IMR-90 (cell line): ENCODE results near the gene CYP11A1.

Source experiments
- BHLHE40 ChIP-seq: fragments of 150-350 bp; IDR thresholded peaks from 2 replicates; pipeline ENCODE4 v1.6.1; 2016; ENCODE audit warnings: mild to moderate bottlenecking, low read depth, low read length
- CEBPB ChIP-seq: IDR thresholded peaks from 2 replicates; pipeline ENCODE4 v1.6.1; 2012; ENCODE audit warnings: low read depth, low read length, improper control_type of control experiment
- MAFK ChIP-seq: IDR thresholded peaks from 2 replicates; pipeline ENCODE4 v1.6.1; 2012; ENCODE audit warnings: low read depth, low read length, improper control_type of control experiment
- MAZ ChIP-seq: IDR thresholded peaks from 2 replicates; pipeline ENCODE4 v1.6.1; 2012; ENCODE audit warnings: low read depth, mild to moderate bottlenecking, low read length, improper control_type of control experiment, moderate library complexity, borderline replicate concordance
- MXI1 ChIP-seq: IDR thresholded peaks from 2 replicates; pipeline ENCODE4 v1.6.1; 2012; ENCODE audit warnings: low read depth, mild to moderate bottlenecking, low read length, moderate library complexity, borderline replicate concordance
- POLR2A ChIP-seq: IDR thresholded peaks from 2 replicates; pipeline ENCODE4 v1.6.1; 2012; ENCODE audit warnings: mild to moderate bottlenecking, low read depth, low read length
- RAD21 ChIP-seq: IDR thresholded peaks from 2 replicates; pipeline ENCODE4 v1.6.1; 2012; ENCODE audit warnings: low read length, improper control_type of control experiment
- RCOR1 ChIP-seq: IDR thresholded peaks from 2 replicates; pipeline ENCODE4 v1.6.1; 2012; ENCODE audit warnings: mild to moderate bottlenecking, low read length, improper control_type of control experiment; ENCODE audit not compliant: insufficient replicate concordance
- RFX5 ChIP-seq: IDR thresholded peaks from 2 replicates; pipeline ENCODE4 v1.8.0; 2012; ENCODE audit warnings: low read depth, mild to moderate bottlenecking, low read length, moderate library complexity
- SMC3 ChIP-seq: fragments of 150-350 bp; IDR thresholded peaks from 2 replicates; pipeline ENCODE4 v1.6.1; 2016; ENCODE audit warnings: low read depth, mild to moderate bottlenecking, antibody characterized with exemption, low read length, moderate library complexity
- USF2 ChIP-seq: fragments of 150-350 bp; IDR thresholded peaks from 2 replicates; pipeline ENCODE4 v1.6.1; 2017; ENCODE audit warnings: mild to moderate bottlenecking, antibody characterized with exemption, low read length, low read depth
- TF ChIP-seq, protein P1 (sequence below): conservative IDR thresholded peaks from 2 replicates; pipeline ENCODE4 v1.5.1; 2012; ENCODE audit warnings: mild to moderate bottlenecking, low read depth, low read length, improper control_type of control experiment
- TF ChIP-seq, protein P2 (sequence below): fragments of 150-350 bp; IDR thresholded peaks from 2 replicates; pipeline ENCODE4 v1.6.1; 2016; ENCODE audit warnings: low read depth, mild to moderate bottlenecking, low read length, moderate library complexity, borderline replicate concordance

DNA sequence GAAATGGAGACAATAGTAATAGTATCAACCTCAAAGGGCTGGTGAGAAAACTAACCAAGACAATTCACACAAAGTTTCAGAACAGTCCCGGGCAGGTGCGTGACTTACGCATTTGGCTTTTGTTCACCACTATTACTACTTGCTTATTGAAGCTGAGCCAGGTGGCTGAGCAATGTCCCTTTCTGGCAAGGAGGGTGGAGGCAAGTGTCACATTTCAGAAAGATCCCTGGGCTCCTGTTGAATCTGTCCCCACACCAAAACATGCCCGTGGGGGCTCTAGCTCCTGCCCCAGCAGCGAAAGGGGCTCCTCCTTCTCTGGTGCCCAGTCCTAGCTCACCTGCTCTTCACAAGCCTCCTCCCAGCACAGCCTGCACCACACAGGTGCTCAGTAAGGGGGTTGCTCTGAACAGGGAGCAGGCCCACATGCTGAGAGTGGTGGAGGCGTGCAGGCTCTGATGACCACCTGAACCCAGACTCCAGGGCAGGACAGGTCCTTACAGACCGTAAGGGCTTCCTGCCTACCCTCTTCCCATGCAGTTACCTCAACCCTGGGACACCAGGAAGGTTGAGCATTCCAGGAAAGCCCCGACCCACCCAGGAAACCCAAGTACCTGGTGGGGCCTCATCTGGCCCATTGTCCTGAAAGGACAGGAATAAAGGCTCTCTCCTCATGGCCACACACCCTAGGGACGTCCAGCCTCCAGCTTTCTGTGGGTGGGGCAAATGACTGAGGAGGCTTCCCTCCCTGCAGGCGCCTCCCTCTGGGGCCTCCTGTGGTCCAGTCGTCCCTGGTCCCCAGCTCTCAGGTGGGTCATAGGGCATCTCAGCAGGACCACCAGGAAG is 33.7 kb upstream of the CYP11A1 start:
- TF ChIP-seq, protein P1, sequence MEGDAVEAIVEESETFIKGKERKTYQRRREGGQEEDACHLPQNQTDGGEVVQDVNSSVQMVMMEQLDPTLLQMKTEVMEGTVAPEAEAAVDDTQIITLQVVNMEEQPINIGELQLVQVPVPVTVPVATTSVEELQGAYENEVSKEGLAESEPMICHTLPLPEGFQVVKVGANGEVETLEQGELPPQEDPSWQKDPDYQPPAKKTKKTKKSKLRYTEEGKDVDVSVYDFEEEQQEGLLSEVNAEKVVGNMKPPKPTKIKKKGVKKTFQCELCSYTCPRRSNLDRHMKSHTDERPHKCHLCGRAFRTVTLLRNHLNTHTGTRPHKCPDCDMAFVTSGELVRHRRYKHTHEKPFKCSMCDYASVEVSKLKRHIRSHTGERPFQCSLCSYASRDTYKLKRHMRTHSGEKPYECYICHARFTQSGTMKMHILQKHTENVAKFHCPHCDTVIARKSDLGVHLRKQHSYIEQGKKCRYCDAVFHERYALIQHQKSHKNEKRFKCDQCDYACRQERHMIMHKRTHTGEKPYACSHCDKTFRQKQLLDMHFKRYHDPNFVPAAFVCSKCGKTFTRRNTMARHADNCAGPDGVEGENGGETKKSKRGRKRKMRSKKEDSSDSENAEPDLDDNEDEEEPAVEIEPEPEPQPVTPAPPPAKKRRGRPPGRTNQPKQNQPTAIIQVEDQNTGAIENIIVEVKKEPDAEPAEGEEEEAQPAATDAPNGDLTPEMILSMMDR, result no peak
- TF ChIP-seq MAFK (no peak), MXI1 (no peak), POLR2A (no peak), RAD21 (no peak), USF2 (no peak), RFX5 (no peak), BHLHE40 (no peak), RCOR1 (no peak), MAZ (no peak), SMC3 (no peak), CEBPB (no peak)
- TF ChIP-seq, protein P2, sequence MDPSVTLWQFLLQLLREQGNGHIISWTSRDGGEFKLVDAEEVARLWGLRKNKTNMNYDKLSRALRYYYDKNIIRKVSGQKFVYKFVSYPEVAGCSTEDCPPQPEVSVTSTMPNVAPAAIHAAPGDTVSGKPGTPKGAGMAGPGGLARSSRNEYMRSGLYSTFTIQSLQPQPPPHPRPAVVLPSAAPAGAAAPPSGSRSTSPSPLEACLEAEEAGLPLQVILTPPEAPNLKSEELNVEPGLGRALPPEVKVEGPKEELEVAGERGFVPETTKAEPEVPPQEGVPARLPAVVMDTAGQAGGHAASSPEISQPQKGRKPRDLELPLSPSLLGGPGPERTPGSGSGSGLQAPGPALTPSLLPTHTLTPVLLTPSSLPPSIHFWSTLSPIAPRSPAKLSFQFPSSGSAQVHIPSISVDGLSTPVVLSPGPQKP, result no peak
